Ramos (cell line): ENCODE measurements around the gene TMEM187.

Source experiments
- in situ Hi-C: fragments of 300-500 bp; cut with MboI; formaldehyde crosslinking; loops from one replicate; pipeline ENCODE4 v1.14.3; 2022; ENCODE audit warnings: low sequenced_read_pairs; ENCODE audit not compliant: unreplicated experiment

Gene TMEM187

GRCh38 chrX:153952373-153953026, 20.1 kb upstream of the TMEM187 start:
- in situ Hi-C loops, result loop anchor here (10.0 kb wide), 1 partner anchor 188 kb away; the partner anchor contains the start of gene PLXNB3

GRCh38 chrX:153953342-153953830, 19.2 kb upstream of the TMEM187 start:
- in situ Hi-C loops, result loop anchor here (10.0 kb wide), 1 partner anchor 189 kb away; the partner anchor contains the start of gene PLXNB3

GRCh38 chrX:153953892-153954557, 18.5 kb upstream of the TMEM187 start:
- in situ Hi-C loops, result loop anchor here (10.0 kb wide), 1 partner anchor 189 kb away; the partner anchor contains the start of gene PLXNB3

DNA sequence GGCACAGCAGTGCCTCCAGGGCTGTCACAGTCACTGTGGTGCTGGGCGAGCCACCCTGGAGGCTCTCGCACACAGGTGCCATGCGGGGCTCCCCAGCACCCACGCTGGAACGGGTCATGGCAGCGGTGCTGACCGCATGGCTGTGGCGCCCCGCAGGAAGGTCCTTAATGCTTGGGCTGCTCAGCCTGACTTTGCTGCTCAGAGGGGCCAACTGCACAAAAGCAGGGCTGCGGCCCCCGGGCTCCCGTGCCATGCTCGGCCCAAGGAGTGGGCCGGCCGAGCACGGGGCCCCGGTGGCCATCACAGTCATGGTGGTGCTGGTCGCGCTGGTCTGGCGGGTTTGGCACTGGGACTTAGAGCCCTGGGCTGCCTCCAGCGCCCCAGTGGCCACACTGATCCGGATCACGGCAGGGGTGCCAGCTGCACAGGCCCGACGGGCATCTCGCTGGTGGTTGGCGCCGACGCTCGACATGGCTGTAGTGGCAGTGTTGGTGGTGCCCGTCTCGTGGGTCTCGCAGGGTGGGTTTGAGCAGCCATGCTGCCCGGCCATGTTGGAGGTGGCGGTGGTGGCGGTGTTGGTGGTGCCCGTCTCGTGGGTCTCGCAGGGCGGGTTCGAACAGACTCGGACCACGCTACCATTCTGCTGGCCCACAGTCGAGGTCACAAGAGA, 17.9 kb upstream of the TMEM187 start:
- in situ Hi-C loops, result loop anchor here (10.0 kb wide), 1 partner anchor 190 kb away; the partner anchor contains the start of gene PLXNB3

DNA sequence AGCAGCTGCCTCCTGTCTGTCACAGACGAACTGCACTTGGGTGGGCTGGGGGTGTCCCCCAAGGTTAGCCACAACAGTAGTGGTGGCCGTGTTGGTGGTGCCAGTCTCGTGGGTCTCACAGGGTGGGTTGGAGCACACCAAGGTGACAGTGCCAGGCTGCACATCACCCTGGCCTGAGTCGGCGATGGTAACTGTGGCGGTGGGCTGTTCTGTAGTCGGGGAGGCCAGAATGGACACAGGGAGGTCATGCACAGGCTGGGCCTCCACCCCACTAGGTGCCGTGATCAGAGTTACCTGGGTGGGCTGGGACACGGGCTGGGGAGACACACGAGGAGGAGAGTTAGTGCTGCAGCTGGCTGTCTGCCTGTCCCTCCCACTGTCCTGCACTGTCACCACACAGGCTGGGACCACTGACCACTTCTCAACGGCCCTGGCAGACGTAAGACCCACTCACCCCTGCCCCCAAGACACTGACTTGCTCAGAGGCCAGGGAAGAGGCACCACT, 17.3 kb upstream of the TMEM187 start:
- in situ Hi-C loops, result loop anchor here (10.0 kb wide), 1 partner anchor 190 kb away; the partner anchor contains the start of gene PLXNB3

GRCh38 chrX:153956044-153956907, 16.3 kb upstream of the TMEM187 start:
- in situ Hi-C loops, result loop anchor here (10.0 kb wide), 1 partner anchor 191 kb away; the partner anchor contains the start of gene PLXNB3

- in situ Hi-C loops, result loop anchor here (10.0 kb wide), 1 partner anchor 192 kb away; the partner anchor contains the start of gene PLXNB3
Observed at GRCh38 chrX:153957224-153957623, 15.3 kb upstream of the TMEM187 start.

DNA sequence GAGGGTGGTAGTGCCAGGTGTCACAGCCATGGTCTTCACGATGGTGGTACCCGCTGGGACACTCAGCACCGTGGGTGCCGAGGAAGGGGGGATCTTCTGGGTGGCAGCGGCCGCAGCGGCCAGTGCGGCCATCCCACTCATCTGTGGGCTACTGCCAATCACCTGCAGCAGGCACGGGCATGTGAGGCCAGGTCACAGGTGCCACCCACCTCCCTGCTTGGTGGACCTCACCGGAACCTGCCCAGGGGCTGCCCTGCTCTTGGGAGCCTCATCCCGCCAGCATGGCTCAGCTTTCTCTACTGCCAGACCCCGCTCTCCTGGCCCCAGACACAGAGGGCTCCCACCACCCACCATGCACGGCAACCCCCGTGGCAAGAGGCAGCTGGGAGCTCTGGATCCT, 13.9 kb upstream of the TMEM187 start:
- in situ Hi-C loops, result loop anchor here (10.0 kb wide), 1 partner anchor 194 kb away; the partner anchor contains the start of gene PLXNB3

- in situ Hi-C loops, result loop anchor here (10.0 kb wide), 1 partner anchor 195 kb away; the partner anchor contains the start of gene PLXNB3
Observed at GRCh38 chrX:153959649-153960048, 12.9 kb upstream of the TMEM187 start.

DNA sequence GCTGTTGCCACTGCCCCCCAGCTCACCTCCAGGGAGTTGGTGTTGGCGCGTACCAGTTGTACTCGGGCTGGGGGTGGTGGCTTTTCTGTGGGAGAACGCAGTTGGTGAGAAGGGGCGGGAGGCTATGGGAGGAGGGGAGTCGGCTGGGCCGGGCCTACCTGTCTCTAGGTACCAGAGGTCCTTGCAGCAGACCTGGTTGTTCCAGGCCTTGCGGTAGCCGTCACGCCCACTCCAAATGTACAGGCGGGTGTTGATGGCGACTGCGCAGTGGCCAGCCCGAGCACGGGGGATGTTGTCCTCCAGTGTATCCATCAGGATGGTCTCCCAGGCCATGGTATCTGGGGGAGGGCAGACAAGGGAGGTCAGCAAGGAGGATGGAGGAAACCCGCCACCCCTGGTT, 12.5 kb upstream of the TMEM187 start:
- in situ Hi-C loops, result no loop called here

DNA sequence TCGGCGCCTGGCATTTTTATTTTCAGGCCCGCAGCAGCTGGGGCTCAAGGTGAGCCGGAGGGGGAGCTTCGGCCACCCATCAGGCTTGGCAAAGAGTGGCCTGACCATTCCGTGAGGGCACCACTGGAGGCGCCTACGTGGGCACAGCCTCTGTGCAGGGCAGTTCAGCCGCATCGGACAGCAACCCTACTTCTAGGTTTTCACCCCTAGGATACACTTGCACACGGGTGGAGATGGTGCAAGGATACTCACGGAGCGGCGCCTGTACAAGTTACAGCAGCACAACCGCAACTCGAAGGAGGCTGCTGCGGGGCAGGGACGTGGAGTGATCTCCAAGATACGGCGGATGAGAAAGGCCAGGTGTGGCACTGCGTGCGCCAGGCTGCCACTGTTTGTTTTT, 11.8 kb upstream of the TMEM187 start:
- in situ Hi-C loops, result no loop called here

DNA sequence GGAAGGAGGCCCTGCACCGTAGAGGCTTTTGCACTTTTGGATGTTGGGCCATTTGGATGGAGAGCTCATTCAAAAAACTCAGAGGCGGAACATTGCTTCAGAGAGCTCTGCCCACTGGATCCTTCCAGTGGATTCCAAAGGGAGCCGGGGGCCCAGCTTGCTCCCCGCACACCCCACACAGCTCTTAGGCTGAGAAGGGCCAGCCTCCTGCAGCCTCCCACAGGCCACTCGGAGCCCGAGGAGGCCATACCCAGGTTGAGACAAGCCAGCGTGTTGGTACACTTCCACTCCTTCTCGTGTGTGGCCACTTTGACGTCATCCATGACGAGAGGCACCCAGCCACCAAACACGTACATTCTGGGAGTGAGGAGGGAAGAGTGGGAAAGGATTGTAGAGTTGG, 11.3 kb upstream of the TMEM187 start:
- in situ Hi-C loops, result no loop called here

- in situ Hi-C loops, result no loop called here
Observed at GRCh38 chrX:153963546-153963945, 9.0 kb upstream of the TMEM187 start.

DNA sequence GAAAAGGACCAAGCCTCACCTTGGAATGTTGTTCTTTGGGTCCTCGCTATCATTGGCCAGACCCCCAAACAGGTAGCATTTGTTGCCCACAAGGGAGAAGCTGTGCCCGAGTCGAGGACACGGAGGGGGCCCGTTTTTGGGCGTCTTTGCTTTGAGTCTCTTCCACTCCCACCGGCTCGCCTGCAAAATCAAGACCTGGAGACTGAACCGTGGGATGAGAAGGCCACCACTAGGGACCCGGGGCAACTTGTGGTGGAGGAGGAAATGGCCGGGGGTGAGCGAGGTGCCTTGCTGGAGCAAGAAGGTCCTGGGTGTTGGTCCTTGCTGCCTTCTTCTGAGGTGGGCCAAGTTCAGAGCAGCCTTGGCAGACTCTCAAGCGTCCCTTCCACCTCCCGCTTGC, 8.4 kb upstream of the TMEM187 start:
- in situ Hi-C loops, result no loop called here

DNA sequence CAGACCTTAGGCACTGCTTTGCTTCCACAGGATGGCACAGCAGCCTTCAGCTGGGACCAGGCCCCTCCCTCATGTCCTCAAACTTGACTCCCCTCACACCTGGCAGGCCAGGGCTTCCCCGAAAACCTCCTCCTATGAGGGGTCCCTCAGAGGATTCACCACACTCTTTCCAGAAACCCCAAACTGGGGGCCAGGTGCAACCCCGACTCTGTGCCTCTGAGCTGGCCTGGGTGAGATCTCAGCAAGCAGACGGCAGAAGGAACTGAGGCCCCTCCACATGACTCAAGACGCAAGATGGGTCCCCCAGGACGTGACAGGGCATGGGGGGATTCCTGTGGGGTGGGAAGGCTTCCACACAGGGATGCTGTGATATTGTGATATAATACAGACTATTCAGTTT, 7.1 kb upstream of the TMEM187 start:
- in situ Hi-C loops, result no loop called here

DNA sequence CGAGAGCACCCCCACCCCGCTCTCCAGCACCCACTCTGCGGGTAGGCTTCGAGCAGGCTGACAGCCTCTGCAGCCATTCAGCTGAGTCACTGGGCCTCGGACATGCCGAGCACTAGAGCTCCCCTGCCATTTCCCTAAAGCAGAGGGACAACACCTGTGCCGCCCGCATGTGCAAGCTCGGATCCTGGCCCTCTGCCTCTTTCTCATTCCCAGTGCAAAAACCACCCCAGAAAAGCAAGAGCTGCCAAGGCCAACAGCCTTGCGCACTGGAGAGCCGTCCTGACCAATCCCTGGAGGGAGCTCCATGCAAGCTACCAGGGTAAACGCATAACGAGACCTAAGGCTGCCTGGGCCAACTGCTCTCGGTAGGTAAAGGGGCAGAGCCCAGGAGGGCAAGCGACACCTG, 6.3 kb upstream of the TMEM187 start:
- in situ Hi-C loops, result no loop called here

- in situ Hi-C loops, result no loop called here
Observed at GRCh38 chrX:153966841-153967535, 5.6 kb upstream of the TMEM187 start.

DNA sequence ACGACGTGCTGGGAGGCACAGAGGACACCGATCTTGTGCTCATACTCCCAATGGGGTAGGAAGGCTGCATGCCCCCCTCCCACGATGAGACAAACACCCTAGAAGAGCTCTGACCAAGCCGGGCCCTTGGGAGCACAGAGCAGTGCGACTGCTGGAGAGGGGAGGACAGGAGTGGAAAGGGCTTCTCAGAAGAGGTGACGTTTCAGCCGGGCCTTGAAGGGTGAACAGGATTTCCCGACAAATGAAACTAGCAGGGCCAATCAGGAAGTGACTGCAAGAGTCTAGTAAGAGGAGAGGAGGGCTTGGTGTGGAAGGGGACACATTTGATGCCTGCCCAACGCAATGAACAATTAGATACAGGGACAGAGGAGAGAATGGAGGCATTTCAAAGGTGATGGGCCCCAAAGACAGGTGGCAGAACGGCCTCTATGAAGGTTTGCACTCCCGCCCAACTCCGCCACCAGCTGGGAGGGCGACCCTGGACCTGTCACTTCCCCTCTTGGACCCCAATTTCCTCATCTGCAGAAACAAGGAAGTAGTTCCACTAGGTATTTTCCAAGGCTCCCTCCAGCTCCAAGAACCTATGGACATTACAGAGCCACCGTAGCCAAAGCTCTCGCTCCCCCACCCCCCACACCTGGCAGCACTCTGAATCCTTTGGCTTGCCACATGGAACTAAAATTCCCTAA, 4.9 kb upstream of the TMEM187 start:
- in situ Hi-C loops, result no loop called here
